ENCODE results near the gene DDA1.

- TF ChIP-seq POLR2A (IDR thresholded peaks at IDR 0.05) (no peak), CTCF (IDR thresholded peaks at IDR 0.05) (no peak)
These were observed 50.8 kb downstream of the DDA1 start for GRCh38 chr19:17359905-17360800.

Measured in lower leg skin (tissue), 3 donors.